GM12872 (cell line): Measurements from ENCODE around the gene KIF1A.

Experiments used
- TF ChIP-seq, protein P1 (sequence below): IDR thresholded peaks from 3 replicates; pipeline ENCODE4 v1.5.1; 2011; ENCODE audit warnings: low read depth, mild to moderate bottlenecking, low read length, moderate library complexity; ENCODE audit not compliant: insufficient read depth

The KIF1A gene

GRCh38 chr2:240723851-240724250, 96.2 kb downstream of the KIF1A start:
- TF ChIP-seq, protein P1, sequence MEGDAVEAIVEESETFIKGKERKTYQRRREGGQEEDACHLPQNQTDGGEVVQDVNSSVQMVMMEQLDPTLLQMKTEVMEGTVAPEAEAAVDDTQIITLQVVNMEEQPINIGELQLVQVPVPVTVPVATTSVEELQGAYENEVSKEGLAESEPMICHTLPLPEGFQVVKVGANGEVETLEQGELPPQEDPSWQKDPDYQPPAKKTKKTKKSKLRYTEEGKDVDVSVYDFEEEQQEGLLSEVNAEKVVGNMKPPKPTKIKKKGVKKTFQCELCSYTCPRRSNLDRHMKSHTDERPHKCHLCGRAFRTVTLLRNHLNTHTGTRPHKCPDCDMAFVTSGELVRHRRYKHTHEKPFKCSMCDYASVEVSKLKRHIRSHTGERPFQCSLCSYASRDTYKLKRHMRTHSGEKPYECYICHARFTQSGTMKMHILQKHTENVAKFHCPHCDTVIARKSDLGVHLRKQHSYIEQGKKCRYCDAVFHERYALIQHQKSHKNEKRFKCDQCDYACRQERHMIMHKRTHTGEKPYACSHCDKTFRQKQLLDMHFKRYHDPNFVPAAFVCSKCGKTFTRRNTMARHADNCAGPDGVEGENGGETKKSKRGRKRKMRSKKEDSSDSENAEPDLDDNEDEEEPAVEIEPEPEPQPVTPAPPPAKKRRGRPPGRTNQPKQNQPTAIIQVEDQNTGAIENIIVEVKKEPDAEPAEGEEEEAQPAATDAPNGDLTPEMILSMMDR: no peak

- TF ChIP-seq, protein P1: no peak
Observed at GRCh38 chr2:240722796-240723735, 97.0 kb downstream of the KIF1A start.

DNA sequence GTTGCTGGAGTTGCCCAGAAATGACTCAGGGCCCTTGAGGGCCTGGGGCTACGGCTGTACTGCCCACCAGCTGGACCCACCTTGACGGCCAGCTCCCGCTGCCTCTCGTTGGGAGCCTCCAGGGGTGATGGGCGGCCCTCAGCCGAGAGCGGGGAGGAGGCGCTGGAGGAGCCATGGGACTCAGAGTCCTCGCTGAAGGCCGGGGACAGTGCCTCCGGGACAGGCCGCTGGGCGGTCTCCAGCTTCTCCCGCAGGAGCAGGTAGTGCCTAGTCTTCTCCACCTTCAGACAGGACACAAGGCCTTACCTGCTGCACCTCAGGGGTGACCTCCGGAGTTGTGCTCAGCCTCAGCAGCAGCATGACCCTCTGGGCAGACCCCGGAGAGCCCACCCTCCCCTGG, 97.6 kb downstream of the KIF1A start:
- TF ChIP-seq, protein P1: no peak

GRCh38 chr2:240721596-240722180, 98.3 kb downstream of the KIF1A start:
- TF ChIP-seq, protein P1: no peak

GRCh38 chr2:240720686-240721595, 99.1 kb downstream of the KIF1A start:
- TF ChIP-seq, protein P1: no peak

GRCh38 chr2:240719676-240720545, 100.1 kb downstream of the KIF1A start:
- TF ChIP-seq, protein P1: no peak
